CD4-positive, alpha-beta memory T cell (primary cell): ENCODE measurements around the gene SLX9. TPM values are rescaled to one million over a fixed set of nuclear protein-coding genes. Genes with fewer than 3 reads are reported as not detected.
"Not testable (repeated sequence)": the region's sequence is repeated elsewhere in the genome, so short reads cannot be mapped to it uniquely, and the experiment has no call there.

Source experiments
- CTCF ChIA-PET: fragments of 350-600 bp; sonication (Branson Sonifier 250); formaldehyde crosslinking; loops from one replicate; lab custom pipeline; 2021; ENCODE audit warnings: inconsistent platforms; ENCODE audit not compliant: partially characterized antibody; lab: Charles Lee
- POLR2A ChIA-PET: fragments of 350-600 bp; sonication (Branson Sonifier 250); formaldehyde crosslinking; loops from one replicate; lab custom pipeline; 2021; ENCODE audit not compliant: partially characterized antibody; lab: Charles Lee
- DNase-seq, 5 donors: peaks; one replicate each; pipeline versions ENCODE4 v3.0.0 to v3.0.0-alpha.2; 2020 to 2022; ENCODE audit warnings: mixed read lengths in 1 of 5
- H3K27ac ChIP-seq: one replicate; pipeline ENCODE4 v1.7.0; 2013; ENCODE audit warnings: low read depth, low read length
- H3K27me3 ChIP-seq: 2 replicates; pipeline ENCODE4 v1.7.0; 2013; ENCODE audit warnings: mild to moderate bottlenecking, low read length, moderate library complexity; ENCODE audit not compliant: insufficient read depth
- H3K36me3 ChIP-seq: 2 replicates; pipeline ENCODE4 v1.7.0; 2013; ENCODE audit warnings: mild to moderate bottlenecking, low read length, moderate library complexity; ENCODE audit not compliant: insufficient read depth
- H3K4me1 ChIP-seq: 2 replicates; pipeline ENCODE4 v1.7.0; 2013; ENCODE audit warnings: mild to moderate bottlenecking, low read length, moderate library complexity; ENCODE audit not compliant: insufficient read depth
- H3K4me3 ChIP-seq, 2 donors: one replicate each; pipeline ENCODE4 v1.7.0; 2013; ENCODE audit warnings: low read length in 2 of 2, mild to moderate bottlenecking in 1 of 2
- H3K9me3 ChIP-seq, 2 donors: one replicate each; pipeline ENCODE4 v1.7.0; 2013; ENCODE audit warnings: low read length in 2 of 2, control low read depth in 1 of 2; ENCODE audit not compliant: control insufficient read depth in 1 of 2
- H3K27ac Mint-ChIP-seq, 7 donors: one replicate each; pipeline ENCODE4 v1.8.0; 2020 to 2021; ENCODE audit warnings: mixed read lengths in 7 of 7, mild to moderate bottlenecking in 6 of 7, inconsistent platforms in 3 of 7, moderate library complexity in 3 of 7
- H3K27me3 Mint-ChIP-seq, 2 donors: one replicate each; pipeline ENCODE4 v1.8.0; 2020 to 2021; ENCODE audit warnings: mixed read lengths in 2 of 2
- H3K36me3 Mint-ChIP-seq, 2 donors: one replicate each; pipeline ENCODE4 v1.8.0; 2020 to 2021; ENCODE audit warnings: mixed read lengths in 2 of 2, inconsistent platforms in 1 of 2, mild to moderate bottlenecking in 1 of 2
- H3K4me1 Mint-ChIP-seq, 4 donors: one replicate each; pipeline ENCODE4 v1.8.0; 2020 to 2021; ENCODE audit warnings: mixed read lengths in 4 of 4, mild to moderate bottlenecking in 1 of 4
- H3K4me3 Mint-ChIP-seq, 8 donors: one replicate each; pipeline ENCODE4 v1.8.0; 2020 to 2021; ENCODE audit warnings: mixed read lengths in 8 of 8, mild to moderate bottlenecking in 7 of 8, moderate library complexity in 6 of 8, inconsistent platforms in 3 of 8
- H3K9me3 Mint-ChIP-seq, 8 donors: one replicate each; pipeline ENCODE4 v1.8.0; 2020 to 2021; ENCODE audit warnings: mixed read lengths in 8 of 8, mild to moderate bottlenecking in 5 of 8, inconsistent platforms in 3 of 8, moderate library complexity in 1 of 8
- intact Hi-C: fragments of 100-400 bp; cut with micrococcal nuclease; formaldehyde crosslinking; loops from one replicate; pipeline ENCODE4 v1.15.1; 2023
- polyA plus RNA-seq, 2 donors: library from polyadenylated mRNA; unstranded; fragments of 300-500 nt; fragmentation: Illumina TruSeq; gene quantifications; one replicate each; pipeline ENCODE4 v1.2.3, GENCODE V29; 2021
- total RNA-seq, 2 experiments: library from RNA; stranded (reverse); gene quantifications; one replicate each; pipeline ENCODE4 v1.2.3, GENCODE V29; 2021

SLX9 gene
- total and polyA plus RNA-seq, 4 experiments from 2014 or later: 9.4 to 21.6 (median 15.4) TPM

DNA sequence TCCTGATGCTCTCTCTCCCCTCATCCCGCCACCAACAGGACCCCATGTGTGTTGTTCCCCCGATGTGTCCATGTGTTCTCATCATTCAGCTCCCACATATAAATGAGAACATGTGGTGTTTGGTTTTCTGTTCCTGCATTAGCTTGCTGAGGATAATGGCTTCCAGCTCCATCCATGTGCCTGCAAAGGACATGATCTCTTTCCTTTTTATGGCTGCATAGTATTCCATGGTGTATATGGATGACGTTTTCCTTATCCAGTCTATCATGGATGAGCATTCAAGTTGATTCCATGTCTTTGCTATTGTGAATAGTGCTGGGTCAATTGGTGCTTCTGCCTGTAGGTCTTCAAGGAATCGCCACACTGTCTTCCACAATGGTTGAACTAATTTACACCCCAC, 84.7 kb downstream of the SLX9 start:
- CTCF ChIA-PET: interaction anchor here (1.6 kb wide), 1 partner anchor 102 kb away, joined by 3 read pairs; no protein-coding TSS in a partner anchor
- H3K4me1 Mint-ChIP-seq, H3K4me3 Mint-ChIP-seq, H3K36me3 Mint-ChIP-seq, POLR2A ChIA-PET, H3K27ac ChIP-seq, H3K9me3 ChIP-seq, H3K27me3 ChIP-seq, intact Hi-C loops, H3K4me3 ChIP-seq, H3K4me1 ChIP-seq, H3K27ac Mint-ChIP-seq, DNase-seq, H3K36me3 ChIP-seq: not testable (repeated sequence)
- peaks cover 7 to 17% of the 10 kb centered on the region in 2 donors for H3K27me3 Mint-ChIP-seq
- H3K9me3 Mint-ChIP-seq: peaks cover 3 to 19% (median 9%) of the 10 kb centered on the region in 8 donors

DNA sequence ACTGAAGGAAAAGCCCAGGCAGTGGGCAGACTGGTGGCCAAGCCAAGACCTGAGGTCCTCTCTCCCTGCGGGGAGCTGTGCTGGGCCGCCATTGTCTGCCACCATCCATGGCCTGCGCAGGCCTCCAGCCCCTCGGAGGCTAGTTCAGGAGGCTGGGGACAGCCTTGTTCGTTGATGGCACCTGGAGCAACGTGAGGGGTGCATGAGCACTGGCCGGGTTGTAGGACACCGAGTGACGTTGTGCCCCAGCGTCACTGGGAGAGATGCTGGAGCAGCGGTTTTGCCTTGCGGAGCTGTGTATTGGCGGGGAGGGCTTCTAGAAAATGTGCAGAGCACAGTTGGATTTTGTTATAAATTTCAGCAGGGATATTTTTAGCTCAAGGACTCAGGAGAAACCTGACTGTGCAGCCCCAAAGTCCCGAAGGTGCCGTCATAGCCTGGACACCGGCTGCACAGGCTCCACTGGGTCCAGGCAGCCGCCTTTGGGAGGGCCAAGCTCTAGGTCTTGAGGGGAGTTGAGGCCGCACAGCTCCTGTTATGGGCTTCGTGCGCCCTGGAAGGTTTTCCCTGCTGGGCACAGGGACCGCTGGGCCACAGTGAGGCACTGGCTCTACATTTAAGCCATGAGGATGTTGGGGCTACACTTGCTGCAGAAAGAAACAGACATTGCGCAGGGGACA, 86.4 kb downstream of the SLX9 start:
- Histone ChIP-seq H3K36me3 (no peaks in the 10 kb centered on the region), H3K4me3 (no peak overlapping the region), H3K4me1 (no peaks in the 10 kb centered on the region), H3K9me3 (no peaks in the 10 kb centered on the region), H3K27ac (no peak overlapping the region), H3K27me3 (no peaks in the 10 kb centered on the region)
- peaks cover 3 to 19% (median 9%) of the 10 kb centered on the region in 8 donors for H3K9me3 Mint-ChIP-seq
- DNase-seq: no peak
- POLR2A ChIA-PET: no interaction called here
- H3K36me3 Mint-ChIP-seq: peaks cover 0 to 4% of the 10 kb centered on the region in 2 donors
- CTCF ChIA-PET: interaction anchor here (1.6 to 2.2 kb wide), 2 partner anchors 101 to 112 kb away, joined by 3 to 7 read pairs; no protein-coding TSS in a partner anchor
- peaks cover 0 to 1% (median 0%) of the 10 kb centered on the region in 4 donors for H3K4me1 Mint-ChIP-seq
- no peak overlapping the region for H3K27ac Mint-ChIP-seq
- intact Hi-C loops: no loop called here
- peaks cover 4 to 13% of the 10 kb centered on the region in 2 donors for H3K27me3 Mint-ChIP-seq
- H3K4me3 Mint-ChIP-seq: no peak overlapping the region

Other genes starting within 250 kb of the SLX9 start
- not detected for gene KRTAP10-12, start 242.9 kb upstream of the SLX9 start, total RNA-seq
- gene KRTAP10-12, start 242.9 kb upstream of the SLX9 start, polyA plus RNA-seq: not detected
- not detected for gene TSPEAR, start 228.5 kb upstream of the SLX9 start, total RNA-seq
- under 1 TPM in 1 of 2 donors, not detected in 1; 0.07 TPM for gene TSPEAR, start 228.5 kb upstream of the SLX9 start, polyA plus RNA-seq
- gene UBE2G2, start 138.2 kb upstream of the SLX9 start, total RNA-seq: 100 to 1,000 TPM; 125 to 131 TPM
- gene UBE2G2, start 138.2 kb upstream of the SLX9 start, polyA plus RNA-seq: 10 to 100 TPM; 51.8 to 65.9 TPM
- 10 to 100 TPM; 36.3 to 37.3 TPM for gene SUMO3, start 122.0 kb upstream of the SLX9 start, total RNA-seq
- 10 to 100 TPM; 74.9 to 99.7 TPM for gene SUMO3, start 122.0 kb upstream of the SLX9 start, polyA plus RNA-seq
- 100 to 1,000 TPM in 1 of 2 experiments, 10 to 100 TPM in 1; 98.7 to 110 TPM for gene PTTG1IP, start 66.3 kb upstream of the SLX9 start, total RNA-seq
- 10 to 100 TPM; 84.8 to 92.4 TPM for gene PTTG1IP, start 66.3 kb upstream of the SLX9 start, polyA plus RNA-seq
- gene ITGB2, start 19.1 kb upstream of the SLX9 start, total RNA-seq: 100 to 1,000 TPM; 278 to 291 TPM
- 100 to 1,000 TPM; 538 to 575 TPM for gene ITGB2, start 19.1 kb upstream of the SLX9 start, polyA plus RNA-seq
- 10 to 100 TPM; 49.7 to 50.0 TPM for gene ADARB1, start 134.6 kb downstream of the SLX9 start, total RNA-seq
- 10 to 100 TPM in 1 of 2 donors, 1 to 10 TPM in 1; 4.6 to 12.2 TPM for gene ADARB1, start 134.6 kb downstream of the SLX9 start, polyA plus RNA-seq